HepG2 (cell line): Measurements from ENCODE around the gene PDE6H. TPM values are rescaled to one million over a fixed set of nuclear protein-coding genes. Genes with fewer than 3 reads are reported as not detected.

ENCODE experiments used
- ATAC-seq: fragments of 200-7000 bp; cut with Tn5 transposase; 3 replicates; pipeline ENCODE4 v1.9.1; 2020; ENCODE audit warnings: mild to moderate bottlenecking, moderate library complexity
- BruUV-seq: library from RNA; stranded (reverse); fragments of 400-500 nt; replicated peaks from 2 replicates; lab custom pipeline; 2021; lab: Mats Ljungman, UMichigan
- CTCF ChIA-PET: fragments of 300-600 bp; formaldehyde crosslinking; extraction: SDS; loops from one replicate; lab custom pipeline; 2021; ENCODE audit warnings: low total read pairs, inconsistent platforms, low intra/inter-chr PET ratio; lab: Yijun Ruan, JAX
- POLR2A ChIA-PET: fragments of 350-600 bp; sonication (Branson Sonifier 250); formaldehyde crosslinking; loops from one replicate; lab custom pipeline; 2020; ENCODE audit warnings: antibody characterized with exemption, inconsistent platforms; lab: Yijun Ruan, JAX
- DNase-seq: peaks from one replicate; pipeline ENCODE4 v3.0.0-alpha.2; 2015; ENCODE audit warnings: low spot score
- FAIRE-seq: peaks from 3 replicates; lab custom pipeline; 2011; peaks lifted over from hg19 to GRCh38; lab: Jason Lieb, UNC
- H2AFZ ChIP-seq: one replicate; pipeline ENCODE4 v1.6.1; 2011; ENCODE audit warnings: low read length, inconsistent platforms
- H3K27ac ChIP-seq: fragments of 300-600 bp; 3 replicates; pipeline ENCODE4 v1.8.0; 2011; ENCODE audit warnings: mixed run types, mild to moderate bottlenecking, mixed read lengths, low read length, inconsistent platforms; ENCODE audit not compliant: insufficient read depth; ENCODE audit errors: extremely low read length
- H3K27me3 ChIP-seq, 2 experiments: fragments of 200-600 bp in 1 of 2; 2 replicates in 1 of 2; 3 replicates in 1 of 2; pipeline versions ENCODE4 v1.6.0 to v1.8.0; 2011; ENCODE audit warnings: low read length in 2 of 2, mild to moderate bottlenecking in 2 of 2, moderate library complexity in 2 of 2, inconsistent platforms in 1 of 2; ENCODE audit not compliant: insufficient read depth in 2 of 2, control insufficient read depth in 1 of 2
- H3K36me3 ChIP-seq, 2 experiments: fragments of 200-600 bp in 1 of 2; replicated peaks in 1 of 2; 2 replicates in 1 of 2; 3 replicates in 1 of 2; pipeline versions ENCODE4 v1.5.1 to v1.8.0; 2011; ENCODE audit warnings: low read length in 2 of 2, inconsistent platforms in 1 of 2; ENCODE audit not compliant: insufficient read depth in 2 of 2, control insufficient read depth in 1 of 2
- H3K4me1 ChIP-seq: 2 replicates; pipeline ENCODE4 v1.5.1; 2012; ENCODE audit warnings: low read length, inconsistent platforms; ENCODE audit not compliant: insufficient read depth
- H3K4me2 ChIP-seq: 2 replicates; pipeline ENCODE4 v1.6.0; 2011; ENCODE audit warnings: low read depth, low read length, inconsistent platforms
- H3K4me3 ChIP-seq, 3 experiments: fragments of 200-600 bp in 1 of 3; sonication (generic), shearing (Covaris generic) in 1 of 3; replicated peaks in 1 of 3; 2 replicates each; pipeline ENCODE4 v1.5.1; 2011 to 2016; ENCODE audit warnings: low read length in 3 of 3, inconsistent platforms in 2 of 3, low read depth in 2 of 3, mild to moderate bottlenecking in 2 of 3, control low read depth in 1 of 3, mixed read lengths in 1 of 3; ENCODE audit not compliant: insufficient read depth in 1 of 3
- H3K79me2 ChIP-seq: one replicate; pipeline ENCODE4 v1.6.1; 2011; ENCODE audit warnings: low read length, inconsistent platforms; ENCODE audit not compliant: insufficient read depth
- H3K9ac ChIP-seq: 2 replicates; pipeline ENCODE4 v1.6.0; 2011; ENCODE audit warnings: mild to moderate bottlenecking, low read depth, low read length, inconsistent platforms; ENCODE audit not compliant: insufficient read depth
- H3K9me3 ChIP-seq: 2 replicates; pipeline ENCODE4 v1.5.1; 2012; ENCODE audit warnings: mild to moderate bottlenecking, low read length
- H4K20me1 ChIP-seq: 2 replicates; pipeline ENCODE4 v1.6.0; 2011; ENCODE audit warnings: inconsistent platforms, mild to moderate bottlenecking, low read length, moderate library complexity; ENCODE audit not compliant: insufficient read depth
- HOXD1 ChIP-seq: sonication (generic); formaldehyde crosslinking; IDR thresholded peaks from 2 replicates; pipeline ENCODE4 v1.5.0; 2020; ENCODE audit warnings: missing genetic modification reagents
- MAFF ChIP-seq: IDR thresholded peaks from 2 replicates; pipeline ENCODE4 v1.6.1; 2011; ENCODE audit warnings: low read depth, low read length, improper control_type of control experiment
- MAFK ChIP-seq, 2 experiments: IDR thresholded peaks in 1 of 2; conservative IDR thresholded peaks in 1 of 2; 2 replicates each; pipeline ENCODE4 v1.6.1; 2011; ENCODE audit warnings: improper control_type of control experiment in 2 of 2, low read length in 2 of 2
- ZBTB2 ChIP-seq: sonication (generic); formaldehyde crosslinking; IDR thresholded peaks from 2 replicates; pipeline ENCODE4 v1.8.0; 2022; ENCODE audit warnings: low read depth, missing genetic modification reagents
- WGBS: methylation state at CpG from one replicate; pipeline ENCODE4 v1.1.6; 2017; ENCODE audit warnings: low lambda C conversion rate; 5-methylcytosine and 5-hydroxymethylcytosine counted together
- in situ Hi-C: cut with HindIII; loops from 2 replicates; pipeline ENCODE4 v1.10.0; 2017; ENCODE audit warnings: low pct_unique_long_range_greater_than_20kb; ENCODE audit not compliant: extremely low pct_ligation_motif_present
- intact Hi-C: fragments of 100-400 bp; cut with micrococcal nuclease; formaldehyde crosslinking; loops from one replicate; pipeline ENCODE4 v1.10.0; 2022; ENCODE audit not compliant: unreplicated experiment
- polyA plus RNA-seq, 8 experiments: library from polyadenylated mRNA; depleted of rRNA in 3 of 8; stranded (reverse) in 7 of 8; unstranded in 1 of 8; fragments of >200 nt; fragmentation: Illumina TruSeq in 4 of 8; extraction: Trizol in 4 of 8; gene quantifications; 2 replicates each; pipeline versions ENCODE4 v1.2.1 to v1.2.3, GENCODE V29; 2011 to 2016; ENCODE audit warnings: low read depth in 4 of 8, missing spikeins in 1 of 8, mixed read lengths in 1 of 8; ENCODE audit not compliant: insufficient read depth in 1 of 8
- total RNA-seq, 5 experiments: library from RNA; depleted of rRNA; stranded (reverse); fragments of >200 nt; fragmentation: Illumina TruSeq; extraction: Trizol; gene quantifications; 2 replicates each; pipeline ENCODE4 v1.2.3, GENCODE V29; 2016; ENCODE audit warnings: low read depth in 1 of 5

The PDE6H gene
- total and polyA plus RNA-seq, 2 of the 13 experiments (the other 11 are each of a cell fraction or from before 2014, with no cell fraction given): not detected

- no peak for TF ChIP-seq ZBTB2 (CRISPR knock-in tag)
- TF ChIP-seq, all 625 proteins: peak for 4
These were observed 23.0 kb downstream of the PDE6H start (continued) for GRCh38 chr12:14995583-14996425.

DNA sequence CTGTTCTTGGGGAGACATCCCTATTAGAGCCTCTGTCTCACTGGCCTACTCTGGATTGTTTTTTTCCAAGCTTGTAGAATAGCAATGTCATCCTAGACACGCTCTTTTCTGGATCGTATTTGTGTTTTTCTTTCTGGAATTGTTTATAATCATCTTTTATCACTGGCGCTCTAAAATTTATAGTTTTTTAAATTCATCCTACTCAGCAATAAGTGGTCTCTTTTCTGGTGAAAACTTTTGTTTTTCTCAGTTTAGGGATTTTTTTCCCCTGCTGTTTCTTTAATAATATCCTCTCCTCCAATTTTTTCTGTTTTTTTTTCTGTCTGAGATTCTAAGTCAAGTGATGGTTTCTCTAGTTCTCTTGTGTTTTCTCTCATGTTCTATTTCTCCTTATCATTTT is 25.2 kb downstream of the PDE6H start:
- BruUV-seq: no TSS peak
- FAIRE-seq (no peak), ATAC-seq (no peak), DNase-seq (no peak)
- Histone ChIP-seq H3K4me1 (no peaks in the 10 kb centered on the region), H3K9me3 (no peaks in the 10 kb centered on the region), H3K36me3 (no peaks in the 10 kb centered on the region), H3K9ac (no peak overlapping the region), H3K27me3 (peaks cover 2 to 3% of the 10 kb centered on the region in 2 experiments; a peak in 2 of 5 replicates), H3K27ac (no peak overlapping the region), H4K20me1 (no peaks in the 10 kb centered on the region), H3K79me2 (no peaks in the 10 kb centered on the region), H2AFZ (no peak overlapping the region), H3K4me2 (no peak overlapping the region), H3K4me3 (no peak overlapping the region)
- WGBS: 4% methylated on average over 3 of the region's 3 CpGs
- ChIA-PET CTCF (no interaction called here), POLR2A (no interaction called here)
- TF ChIP-seq HOXD1 (CRISPR knock-in tag): no peak
- peak; percentile 44 to 72; a peak in 2 of 4 replicates for TF ChIP-seq MAFK (conservative IDR thresholded peaks at IDR 0.05 in 1 of 2, IDR thresholded peaks at IDR 0.05 in 1 of 2; ENCODE audit: low read length in 2 of 2)
- TF ChIP-seq MAFF: peak; percentile 62
- in situ Hi-C loops (loop anchor here (5.0 kb wide), 3 partner anchors 156 to 276 kb away; partner anchors contain the start of genes ART4 and SMCO3), intact Hi-C loops (loop anchor here (10.0 kb wide), 1 partner anchor 363 kb away; no protein-coding TSS in a partner anchor)
